Loucy (cell line): Measurements from ENCODE around the gene ZBTB42.
A peak's percentile ranks its signal among the peaks of the same experiment; 100 is the strongest.

Experiments
- H2AFZ ChIP-seq: fragments of 200-600 bp; sonication (generic); 2 replicates; pipeline ENCODE4 v1.6.0; 2016; ENCODE audit warnings: antibody characterized with exemption, mild to moderate bottlenecking, low read length, moderate library complexity
- H3F3A ChIP-seq: fragments of 200-600 bp; 2 replicates; pipeline ENCODE4 v1.6.0; 2016; ENCODE audit warnings: antibody characterized with exemption, low read depth, mild to moderate bottlenecking
- H3K27me3 ChIP-seq: fragments of 200-600 bp; sonication (generic); 2 replicates; pipeline ENCODE4 v1.6.1; 2014; ENCODE audit warnings: low read length, mild to moderate bottlenecking; ENCODE audit not compliant: insufficient read depth, poor library complexity, severe bottlenecking
- H3K36me3 ChIP-seq: fragments of 200-600 bp; sonication (generic); 2 replicates; pipeline ENCODE4 v1.6.1; 2016; ENCODE audit warnings: low read length; ENCODE audit not compliant: insufficient read depth
- H3K4me1 ChIP-seq: fragments of 200-600 bp; sonication (generic); 2 replicates; pipeline ENCODE4 v1.5.1; 2014; ENCODE audit warnings: low read length, mild to moderate bottlenecking; ENCODE audit not compliant: insufficient read depth, poor library complexity, severe bottlenecking
- H3K4me2 ChIP-seq: fragments of 200-600 bp; sonication (generic); 2 replicates; pipeline ENCODE4 v1.6.0; 2014; ENCODE audit warnings: antibody characterized with exemption, low read length, low read depth, mild to moderate bottlenecking; ENCODE audit not compliant: poor library complexity, severe bottlenecking
- H3K4me3 ChIP-seq: fragments of 200-600 bp; sonication (generic); 2 replicates; pipeline ENCODE4 v1.5.1; 2014; ENCODE audit warnings: low read length, mild to moderate bottlenecking, mixed read lengths; ENCODE audit not compliant: poor library complexity, severe bottlenecking
- H3K79me2 ChIP-seq: fragments of 200-600 bp; sonication (generic); 2 replicates; pipeline ENCODE4 v1.6.1; 2014; ENCODE audit warnings: low read length; ENCODE audit not compliant: insufficient read depth
- H3K9ac ChIP-seq: fragments of 200-600 bp; sonication (generic); 2 replicates; pipeline ENCODE4 v1.6.0; 2014; ENCODE audit warnings: mild to moderate bottlenecking, low read depth, low read length, moderate library complexity; ENCODE audit not compliant: poor library complexity, severe bottlenecking
- H3K9me2 ChIP-seq: fragments of 200-600 bp; sonication (generic); replicated peaks from 2 replicates; pipeline ENCODE4 v1.6.1; 2016; ENCODE audit warnings: low read depth, low read length, mixed read lengths
- H3K9me3 ChIP-seq: fragments of 200-600 bp; sonication (generic); 2 replicates; pipeline ENCODE4 v1.6.1; 2014; ENCODE audit warnings: mild to moderate bottlenecking, antibody characterized with exemption, low read length, low read depth; ENCODE audit not compliant: insufficient read depth
- H4K20me1 ChIP-seq: fragments of 200-600 bp; sonication (generic); 2 replicates; pipeline ENCODE4 v1.6.0; 2014; ENCODE audit warnings: antibody characterized with exemption, low read length, mild to moderate bottlenecking; ENCODE audit not compliant: insufficient read depth, poor library complexity, severe bottlenecking
- CTCF ChIP-seq: fragments of 200-600 bp; sonication (generic); conservative IDR thresholded peaks from 2 replicates; pipeline ENCODE4 v1.5.1; 2014; ENCODE audit warnings: mild to moderate bottlenecking, antibody characterized with exemption, low read length
- EZH2phosphoT487 ChIP-seq: fragments of 200-600 bp; IDR thresholded peaks from 2 replicates; pipeline ENCODE4 v1.6.1; 2018; ENCODE audit warnings: antibody characterized with exemption, mild to moderate bottlenecking, moderate library complexity, borderline replicate concordance

ZBTB42 gene

GRCh38 chr14:104784846-104785707, 15.8 kb upstream of the ZBTB42 start:
- Histone ChIP-seq H3K9ac (no peak overlapping the region), H3K4me1 (peaks cover 2% of the 10 kb centered on the region), H2AFZ (no peak overlapping the region), H3K9me3 (no peaks in the 10 kb centered on the region), H3F3A (no peaks in the 10 kb centered on the region), H3K9me2 (no peaks in the 10 kb centered on the region), H3K4me3 (no peak overlapping the region), H3K27me3 (no peaks in the 10 kb centered on the region), H3K36me3 (peaks cover 5% of the 10 kb centered on the region; the same call in 1 of the 2 replicates), H3K79me2 (peaks cover 53% of the 10 kb centered on the region; the same call in 1 of the 2 replicates), H3K4me2 (no peak overlapping the region), H4K20me1 (peaks cover 35% of the 10 kb centered on the region)
- no peak for TF ChIP-seq EZH2phosphoT487
- no peak for TF ChIP-seq CTCF

GRCh38 chr14:104785708-104786080, 15.2 kb upstream of the ZBTB42 start:
- Histone ChIP-seq H3K9me2 (no peaks in the 10 kb centered on the region), H3K27me3 (no peaks in the 10 kb centered on the region), H2AFZ (no peak overlapping the region), H3K4me1 (peaks cover 2% of the 10 kb centered on the region), H3F3A (no peaks in the 10 kb centered on the region), H3K79me2 (peaks cover 55% of the 10 kb centered on the region), H3K9me3 (no peaks in the 10 kb centered on the region), H4K20me1 (peaks cover 40% of the 10 kb centered on the region), H3K36me3 (peaks cover 3% of the 10 kb centered on the region; the same call in 1 of the 2 replicates), H3K9ac (no peak overlapping the region), H3K4me3 (no peak overlapping the region), H3K4me2 (peak overlapping the region; percentile 12)
- TF ChIP-seq CTCF (no peak), EZH2phosphoT487 (no peak)

GRCh38 chr14:104786091-104786586, 14.8 kb upstream of the ZBTB42 start:
- Histone ChIP-seq H2AFZ (no peak overlapping the region), H3K4me3 (no peak overlapping the region), H3K9me2 (no peaks in the 10 kb centered on the region), H3K9ac (no peak overlapping the region), H3K9me3 (no peaks in the 10 kb centered on the region), H3F3A (no peaks in the 10 kb centered on the region), H3K36me3 (no peaks in the 10 kb centered on the region; the same call in 1 of the 2 replicates), H3K79me2 (peaks cover 60% of the 10 kb centered on the region), H4K20me1 (peaks cover 44% of the 10 kb centered on the region), H3K27me3 (no peaks in the 10 kb centered on the region), H3K4me1 (peaks cover 2% of the 10 kb centered on the region), H3K4me2 (peak overlapping the region; percentile 37)
- TF ChIP-seq CTCF, result no peak
- TF ChIP-seq EZH2phosphoT487, result no peak
